K562 (cell line): ENCODE results near the gene DYNLT4. TPM values are rescaled to one million over a fixed set of nuclear protein-coding genes. Genes with fewer than 3 reads are reported as not detected.

Experiments
- HDAC2 ChIP-seq: fragments of 450-650 bp; IDR thresholded peaks from 2 replicates; pipeline ENCODE4 v1.6.1; 2016; ENCODE audit warnings: mild to moderate bottlenecking
- IRF2 ChIP-seq: sonication (generic); formaldehyde crosslinking; IDR thresholded peaks from 2 replicates; pipeline ENCODE4 v1.8.1; 2022; ENCODE audit warnings: mild to moderate bottlenecking, missing genetic modification reagents
- RERE ChIP-seq: sonication (generic); formaldehyde crosslinking; IDR thresholded peaks from 2 replicates; pipeline ENCODE4 v1.8.0; 2023; ENCODE audit warnings: missing genetic modification reagents, mild to moderate bottlenecking, borderline replicate concordance
- ZBTB7A ChIP-seq: IDR thresholded peaks from 2 replicates; pipeline ENCODE4 v1.6.1; 2011; ENCODE audit warnings: low read depth, mild to moderate bottlenecking, low read length, moderate library complexity, borderline replicate concordance; ENCODE audit not compliant: control insufficient read depth
- ZC3H11A ChIP-seq: IDR thresholded peaks from 2 replicates; pipeline ENCODE4 v1.6.1; 2012; ENCODE audit warnings: low read depth, low read length, improper control_type of control experiment
- ZNF695 ChIP-seq: fragments of 450-650 bp; formaldehyde crosslinking; IDR thresholded peaks from 2 replicates; pipeline ENCODE4 v1.4.0; 2020; ENCODE audit warnings: mild to moderate bottlenecking, moderate library complexity
- polyA plus RNA-seq, 8 experiments: library from polyadenylated mRNA; depleted of rRNA in 4 of 8; stranded (reverse) in 5 of 8; unstranded in 3 of 8; fragments of >200 nt; fragmentation: Nextera tagmentation in 2 of 8; fragmentation: Illumina TruSeq in 1 of 8; extraction: Ambion mirVana in 2 of 8; extraction: Trizol in 1 of 8; gene quantifications; 2 replicates each; pipeline versions ENCODE4 v1.2.1 to v1.2.3, GENCODE V29; 2011 to 2014; ENCODE audit warnings: inconsistent platforms in 1 of 8, missing spikeins in 1 of 8
- total RNA-seq, 7 experiments: library from RNA; depleted of rRNA in 6 of 7; stranded (reverse); fragments of >200 nt in 6 of 7; fragmentation: Illumina TruSeq in 2 of 7; extraction: Trizol in 2 of 7; gene quantifications; 2 replicates each; pipeline versions ENCODE4 v1.2.1 to v1.2.3, GENCODE V29; 2011 to 2021; ENCODE audit warnings: low replicate concordance in 1 of 7
- TF ChIP-seq, protein P1 (sequence below), 2 experiments: fragments of 450-650 bp; IDR thresholded peaks; 2 replicates each; pipeline ENCODE4 v1.6.1; 2016
- TF ChIP-seq, protein P2 (sequence below): IDR thresholded peaks from 2 replicates; pipeline ENCODE4 v1.6.1; 2014; ENCODE audit warnings: antibody characterized with exemption
- TF ChIP-seq, protein P3 (sequence below): sonication (generic); formaldehyde crosslinking; IDR thresholded peaks from 2 replicates; pipeline ENCODE4 v1.4.0; 2020; ENCODE audit warnings: mild to moderate bottlenecking, missing genetic modification reagents

DYNLT4 gene
- total and polyA plus RNA-seq, 9 of the 15 experiments (the other 6 are each of a cell fraction or from before 2014, with no cell fraction given): 0.29 to 0.73 TPM; not detected in 7

GRCh38 chr1:44842862-44843655, 35.9 kb upstream of the DYNLT4 start, which contains the start of gene PTCH2 (continued):
- TF ChIP-seq, protein P1, sequence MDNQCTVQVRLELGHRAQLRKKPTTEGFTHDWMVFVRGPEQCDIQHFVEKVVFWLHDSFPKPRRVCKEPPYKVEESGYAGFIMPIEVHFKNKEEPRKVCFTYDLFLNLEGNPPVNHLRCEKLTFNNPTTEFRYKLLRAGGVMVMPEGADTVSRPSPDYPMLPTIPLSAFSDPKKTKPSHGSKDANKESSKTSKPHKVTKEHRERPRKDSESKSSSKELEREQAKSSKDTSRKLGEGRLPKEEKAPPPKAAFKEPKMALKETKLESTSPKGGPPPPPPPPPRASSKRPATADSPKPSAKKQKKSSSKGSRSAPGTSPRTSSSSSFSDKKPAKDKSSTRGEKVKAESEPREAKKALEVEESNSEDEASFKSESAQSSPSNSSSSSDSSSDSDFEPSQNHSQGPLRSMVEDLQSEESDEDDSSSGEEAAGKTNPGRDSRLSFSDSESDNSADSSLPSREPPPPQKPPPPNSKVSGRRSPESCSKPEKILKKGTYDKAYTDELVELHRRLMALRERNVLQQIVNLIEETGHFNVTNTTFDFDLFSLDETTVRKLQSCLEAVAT (IDR thresholded peaks at IDR 0.05): no peak
- TF ChIP-seq RERE: 0 out of 2 replicates have a peak, but pooled peaks have one; percentile 63
- TF ChIP-seq ZNF695: no peak
- TF ChIP-seq, protein P2, sequence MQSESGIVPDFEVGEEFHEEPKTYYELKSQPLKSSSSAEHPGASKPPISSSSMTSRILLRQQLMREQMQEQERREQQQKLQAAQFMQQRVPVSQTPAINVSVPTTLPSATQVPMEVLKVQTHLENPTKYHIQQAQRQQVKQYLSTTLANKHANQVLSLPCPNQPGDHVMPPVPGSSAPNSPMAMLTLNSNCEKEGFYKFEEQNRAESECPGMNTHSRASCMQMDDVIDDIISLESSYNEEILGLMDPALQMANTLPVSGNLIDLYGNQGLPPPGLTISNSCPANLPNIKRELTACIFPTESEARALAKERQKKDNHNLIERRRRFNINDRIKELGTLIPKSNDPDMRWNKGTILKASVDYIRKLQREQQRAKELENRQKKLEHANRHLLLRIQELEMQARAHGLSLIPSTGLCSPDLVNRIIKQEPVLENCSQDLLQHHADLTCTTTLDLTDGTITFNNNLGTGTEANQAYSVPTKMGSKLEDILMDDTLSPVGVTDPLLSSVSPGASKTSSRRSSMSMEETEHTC: no peak
- TF ChIP-seq ZC3H11A: no peak
- TF ChIP-seq, protein P3, sequence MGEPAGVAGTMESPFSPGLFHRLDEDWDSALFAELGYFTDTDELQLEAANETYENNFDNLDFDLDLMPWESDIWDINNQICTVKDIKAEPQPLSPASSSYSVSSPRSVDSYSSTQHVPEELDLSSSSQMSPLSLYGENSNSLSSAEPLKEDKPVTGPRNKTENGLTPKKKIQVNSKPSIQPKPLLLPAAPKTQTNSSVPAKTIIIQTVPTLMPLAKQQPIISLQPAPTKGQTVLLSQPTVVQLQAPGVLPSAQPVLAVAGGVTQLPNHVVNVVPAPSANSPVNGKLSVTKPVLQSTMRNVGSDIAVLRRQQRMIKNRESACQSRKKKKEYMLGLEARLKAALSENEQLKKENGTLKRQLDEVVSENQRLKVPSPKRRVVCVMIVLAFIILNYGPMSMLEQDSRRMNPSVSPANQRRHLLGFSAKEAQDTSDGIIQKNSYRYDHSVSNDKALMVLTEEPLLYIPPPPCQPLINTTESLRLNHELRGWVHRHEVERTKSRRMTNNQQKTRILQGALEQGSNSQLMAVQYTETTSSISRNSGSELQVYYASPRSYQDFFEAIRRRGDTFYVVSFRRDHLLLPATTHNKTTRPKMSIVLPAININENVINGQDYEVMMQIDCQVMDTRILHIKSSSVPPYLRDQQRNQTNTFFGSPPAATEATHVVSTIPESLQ (CRISPR knock-in tag): no peak
- 0 out of 2 replicates have a peak, but pooled peaks have one; percentile 20 for TF ChIP-seq HDAC2
- peak; percentile 70 for TF ChIP-seq ZBTB7A
- no peak for TF ChIP-seq IRF2 (CRISPR knock-in tag)
